Upper lobe of right lung (tissue), 1 donor: ENCODE data around the gene RSPH1. TPM values are rescaled to one million over a fixed set of nuclear protein-coding genes. Genes with fewer than 3 reads are reported as not detected.

Experiments used
- ATAC-seq: fragments of 200-7000 bp; cut with Tn5 transposase; one replicate; pipeline ENCODE4 v1.9.1; 2020; ENCODE audit warnings: mild to moderate bottlenecking, moderate library complexity
- DNase-seq: peaks from one replicate; pipeline ENCODE4 v3.0.0-alpha.2; 2020
- H3K27ac ChIP-seq: fragments of 200-600 bp; one replicate; pipeline ENCODE4 v1.8.0; 2022
- H3K27me3 ChIP-seq: fragments of 200-600 bp; one replicate; pipeline ENCODE4 v1.8.0; 2022; ENCODE audit warnings: mild to moderate bottlenecking
- H3K36me3 ChIP-seq: fragments of 200-600 bp; one replicate; pipeline ENCODE4 v1.8.0; 2022
- H3K4me1 ChIP-seq: fragments of 200-600 bp; one replicate; pipeline ENCODE4 v1.8.0; 2022
- H3K4me3 ChIP-seq: fragments of 200-600 bp; one replicate; pipeline ENCODE4 v1.8.0; 2022; ENCODE audit warnings: mild to moderate bottlenecking
- H3K9me3 ChIP-seq: fragments of 200-600 bp; one replicate; pipeline ENCODE4 v1.8.0; 2022
- intact Hi-C: fragments of 100-400 bp; cut with DNase I; formaldehyde crosslinking; loops from one replicate; pipeline ENCODE4 v1.11.0; 2022
- total RNA-seq: library from RNA; stranded (reverse); fragmentation: NEBNext Ultra II Directional; extraction: Animal tissue kit (Norgen Biotek cat#: 25700); gene quantifications from one replicate; pipeline ENCODE4 v1.2.1, GENCODE V29; 2021
- TF ChIP-seq, protein P1 (sequence below): fragments of 200-600 bp; IDR thresholded peaks from one replicate; pipeline ENCODE4 v1.8.0; 2022; ENCODE audit warnings: antibody characterized with exemption
- donor health status: DM: no; HTN: yes; CAD: no; lungs with severe emphysema.

RSPH1 gene
- total RNA-seq, 1 donor from 2014 or later, result 0.84 TPM

GRCh38 chr21:42434884-42435283 is 61.1 kb downstream of the RSPH1 start:
- no peaks in the 10 kb centered on the region for H3K36me3 ChIP-seq
- H3K27me3 ChIP-seq, result no peaks in the 10 kb centered on the region
- H3K4me1 ChIP-seq, result no peaks in the 10 kb centered on the region
- ATAC-seq (no peak), DNase-seq (no peak)
- peaks cover 3% of the 10 kb centered on the region for H3K9me3 ChIP-seq
- intact Hi-C loops, result no loop called here
- TF ChIP-seq, protein P1, sequence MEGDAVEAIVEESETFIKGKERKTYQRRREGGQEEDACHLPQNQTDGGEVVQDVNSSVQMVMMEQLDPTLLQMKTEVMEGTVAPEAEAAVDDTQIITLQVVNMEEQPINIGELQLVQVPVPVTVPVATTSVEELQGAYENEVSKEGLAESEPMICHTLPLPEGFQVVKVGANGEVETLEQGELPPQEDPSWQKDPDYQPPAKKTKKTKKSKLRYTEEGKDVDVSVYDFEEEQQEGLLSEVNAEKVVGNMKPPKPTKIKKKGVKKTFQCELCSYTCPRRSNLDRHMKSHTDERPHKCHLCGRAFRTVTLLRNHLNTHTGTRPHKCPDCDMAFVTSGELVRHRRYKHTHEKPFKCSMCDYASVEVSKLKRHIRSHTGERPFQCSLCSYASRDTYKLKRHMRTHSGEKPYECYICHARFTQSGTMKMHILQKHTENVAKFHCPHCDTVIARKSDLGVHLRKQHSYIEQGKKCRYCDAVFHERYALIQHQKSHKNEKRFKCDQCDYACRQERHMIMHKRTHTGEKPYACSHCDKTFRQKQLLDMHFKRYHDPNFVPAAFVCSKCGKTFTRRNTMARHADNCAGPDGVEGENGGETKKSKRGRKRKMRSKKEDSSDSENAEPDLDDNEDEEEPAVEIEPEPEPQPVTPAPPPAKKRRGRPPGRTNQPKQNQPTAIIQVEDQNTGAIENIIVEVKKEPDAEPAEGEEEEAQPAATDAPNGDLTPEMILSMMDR, result no peak
- no peak overlapping the region for H3K4me3 ChIP-seq
- H3K27ac ChIP-seq, result no peak overlapping the region

DNA sequence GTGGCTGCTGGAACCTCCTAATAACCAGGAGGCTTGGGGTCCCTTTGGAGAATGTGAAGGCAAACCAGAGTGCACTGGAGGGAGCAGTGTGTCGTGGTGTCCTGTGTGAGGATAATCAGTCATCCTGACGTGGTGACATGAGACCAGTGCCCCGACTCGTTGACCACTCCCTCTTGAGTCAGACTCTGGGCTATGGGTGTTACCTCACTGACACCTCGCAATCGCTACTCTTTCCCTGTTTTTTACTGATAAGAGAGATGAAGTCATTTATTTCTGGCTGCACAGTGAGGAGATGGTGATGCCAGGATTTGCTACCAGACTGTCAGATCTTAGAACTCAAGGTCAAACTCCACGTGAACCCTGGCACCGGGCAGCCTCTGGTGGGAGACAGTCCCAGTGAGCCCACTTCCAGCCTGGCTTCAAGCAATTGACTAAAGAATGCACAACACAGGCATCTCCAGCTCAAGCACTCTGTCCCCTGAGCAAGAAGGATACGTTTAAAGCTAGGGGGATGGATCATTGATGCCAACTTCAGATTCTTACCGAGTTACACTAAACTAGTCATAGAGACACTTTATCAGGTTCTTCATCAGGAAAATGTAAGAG is 62.0 kb downstream of the RSPH1 start:
- peaks cover 3% of the 10 kb centered on the region for H3K9me3 ChIP-seq
- no peaks in the 10 kb centered on the region for H3K36me3 ChIP-seq
- intact Hi-C loops, result no loop called here
- no peak overlapping the region for H3K4me3 ChIP-seq
- DNase-seq (no peak), ATAC-seq (no peak)
- H3K4me1 ChIP-seq, result no peaks in the 10 kb centered on the region
- H3K27me3 ChIP-seq, result no peaks in the 10 kb centered on the region
- H3K27ac ChIP-seq, result no peak overlapping the region
- TF ChIP-seq, protein P1, result no peak

DNA sequence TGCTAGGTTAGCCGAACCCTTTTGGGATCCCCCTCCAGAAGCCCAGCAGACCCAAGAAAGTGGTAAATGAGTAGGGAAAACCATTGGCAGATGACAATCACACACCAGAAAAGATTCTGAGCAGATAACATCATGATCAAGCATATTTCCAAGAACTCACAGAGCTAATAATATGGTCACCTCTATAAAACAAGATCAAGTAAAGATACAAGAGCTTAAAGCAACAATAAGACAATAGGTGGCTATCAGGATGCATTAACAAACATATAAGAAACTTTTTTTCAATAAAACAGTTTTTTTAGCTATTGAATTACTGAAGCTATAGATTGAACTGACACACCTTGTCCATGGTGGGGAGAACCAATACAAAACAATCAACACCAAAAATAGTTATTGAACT is 63.3 kb downstream of the RSPH1 start:
- no peak for DNase-seq
- ATAC-seq, result no peak
- Histone ChIP-seq H3K36me3 (no peaks in the 10 kb centered on the region), H3K4me3 (no peak overlapping the region), H3K9me3 (peaks cover 3% of the 10 kb centered on the region), H3K4me1 (no peaks in the 10 kb centered on the region), H3K27me3 (no peaks in the 10 kb centered on the region), H3K27ac (no peak overlapping the region)
- intact Hi-C loops, result no loop called here
- TF ChIP-seq, protein P1, result no peak

DNA sequence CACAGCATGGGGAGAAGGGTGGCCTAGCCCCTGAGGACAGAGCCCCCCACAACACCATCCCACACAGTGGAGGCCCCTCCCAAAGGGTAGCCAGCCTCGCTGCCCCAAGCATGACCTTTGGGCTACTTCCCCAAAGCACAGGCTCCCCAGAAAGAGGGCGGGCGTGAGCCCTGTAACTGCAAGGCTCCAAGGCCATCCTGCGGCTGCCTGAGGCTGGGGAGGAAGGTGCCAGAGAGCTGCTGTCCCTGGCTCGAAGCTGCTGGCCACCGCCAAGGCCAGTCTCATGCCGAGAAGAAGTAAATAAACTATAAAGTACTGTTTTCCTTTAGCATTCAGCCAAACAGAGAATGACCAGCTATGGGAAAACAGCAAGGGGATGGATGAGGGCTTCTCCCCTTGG is 64.8 kb downstream of the RSPH1 start:
- Histone ChIP-seq H3K4me1 (no peaks in the 10 kb centered on the region), H3K27me3 (no peaks in the 10 kb centered on the region), H3K27ac (no peak overlapping the region), H3K4me3 (no peak overlapping the region), H3K36me3 (no peaks in the 10 kb centered on the region), H3K9me3 (peaks cover 3% of the 10 kb centered on the region)
- DNase-seq (no peak), ATAC-seq (peak; percentile 15)
- TF ChIP-seq, protein P1, result no peak
- intact Hi-C loops, result no loop called here

DNA sequence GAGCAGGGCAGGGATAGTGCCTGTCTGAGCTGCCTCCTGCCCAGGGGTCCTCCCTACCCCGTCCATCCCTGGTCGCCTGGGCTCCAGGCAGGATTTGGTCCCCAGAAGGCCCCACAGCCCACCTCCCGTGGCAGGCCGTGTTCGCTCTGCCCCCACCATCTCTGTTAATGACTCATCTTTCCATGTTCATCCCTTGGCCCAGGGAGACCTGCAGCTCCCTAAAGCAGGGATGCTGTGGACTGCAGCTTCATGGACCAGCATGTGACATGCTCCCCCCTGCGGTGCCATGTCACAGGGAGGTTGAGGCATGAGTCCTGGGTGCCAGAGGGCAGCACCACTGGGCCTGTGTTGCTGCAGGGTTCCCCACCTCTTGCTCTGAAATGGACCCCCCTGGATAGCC is 65.5 kb downstream of the RSPH1 start:
- Histone ChIP-seq H3K36me3 (no peaks in the 10 kb centered on the region), H3K27ac (no peak overlapping the region), H3K4me3 (no peak overlapping the region), H3K9me3 (peaks cover 3% of the 10 kb centered on the region), H3K27me3 (no peaks in the 10 kb centered on the region), H3K4me1 (no peaks in the 10 kb centered on the region)
- TF ChIP-seq, protein P1, result no peak
- peak; percentile 10 for ATAC-seq
- intact Hi-C loops, result no loop called here
- no peak for DNase-seq

- Histone ChIP-seq H3K4me3 (no peak overlapping the region), H3K27ac (no peak overlapping the region), H3K36me3 (no peaks in the 10 kb centered on the region), H3K27me3 (no peaks in the 10 kb centered on the region), H3K4me1 (peaks cover 6% of the 10 kb centered on the region), H3K9me3 (peaks cover 3% of the 10 kb centered on the region)
- intact Hi-C loops, result no loop called here
- DNase-seq (no peak), ATAC-seq (no peak)
- TF ChIP-seq, protein P1, result no peak
Measured at GRCh38 chr21:42429856-42430255, 66.2 kb downstream of the RSPH1 start.
